DND-41 (cell line): ENCODE measurements around the gene IARS2.

Experiments
- EZH2 ChIP-seq: IDR thresholded peaks from 3 replicates; pipeline ENCODE4 v1.6.1; 2012; ENCODE audit warnings: borderline replicate concordance, low read depth, mild to moderate bottlenecking, moderate library complexity, low read length, inconsistent platforms; ENCODE audit not compliant: severe bottlenecking
- TF ChIP-seq, protein P1 (sequence below): IDR thresholded peaks from 2 replicates; pipeline ENCODE4 v1.5.1; 2012; ENCODE audit warnings: borderline replicate concordance, low read length, moderate library complexity, mild to moderate bottlenecking; ENCODE audit not compliant: poor library complexity, severe bottlenecking; ENCODE audit errors: extremely low read depth

DNA sequence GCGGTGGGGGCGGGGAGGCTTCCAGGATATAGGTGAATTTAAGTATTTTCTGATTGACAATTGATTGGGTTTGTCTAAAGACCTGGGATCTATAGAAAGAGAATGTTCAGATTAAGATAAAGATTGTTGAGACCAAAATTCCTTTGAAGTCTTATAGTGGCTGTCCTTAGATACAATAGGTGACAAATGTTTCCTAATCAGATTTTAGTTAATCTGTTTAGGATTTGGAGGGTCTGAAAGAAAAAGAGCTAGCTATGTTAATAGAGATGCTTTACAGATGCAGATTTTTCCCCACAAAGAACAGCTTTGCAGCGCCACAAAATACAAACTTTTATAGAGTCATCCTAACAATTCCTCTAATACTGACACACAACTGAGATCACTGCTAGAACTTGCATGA, 33.1 kb upstream of the IARS2 start:
- TF ChIP-seq EZH2 = no peak
- TF ChIP-seq, protein P1, sequence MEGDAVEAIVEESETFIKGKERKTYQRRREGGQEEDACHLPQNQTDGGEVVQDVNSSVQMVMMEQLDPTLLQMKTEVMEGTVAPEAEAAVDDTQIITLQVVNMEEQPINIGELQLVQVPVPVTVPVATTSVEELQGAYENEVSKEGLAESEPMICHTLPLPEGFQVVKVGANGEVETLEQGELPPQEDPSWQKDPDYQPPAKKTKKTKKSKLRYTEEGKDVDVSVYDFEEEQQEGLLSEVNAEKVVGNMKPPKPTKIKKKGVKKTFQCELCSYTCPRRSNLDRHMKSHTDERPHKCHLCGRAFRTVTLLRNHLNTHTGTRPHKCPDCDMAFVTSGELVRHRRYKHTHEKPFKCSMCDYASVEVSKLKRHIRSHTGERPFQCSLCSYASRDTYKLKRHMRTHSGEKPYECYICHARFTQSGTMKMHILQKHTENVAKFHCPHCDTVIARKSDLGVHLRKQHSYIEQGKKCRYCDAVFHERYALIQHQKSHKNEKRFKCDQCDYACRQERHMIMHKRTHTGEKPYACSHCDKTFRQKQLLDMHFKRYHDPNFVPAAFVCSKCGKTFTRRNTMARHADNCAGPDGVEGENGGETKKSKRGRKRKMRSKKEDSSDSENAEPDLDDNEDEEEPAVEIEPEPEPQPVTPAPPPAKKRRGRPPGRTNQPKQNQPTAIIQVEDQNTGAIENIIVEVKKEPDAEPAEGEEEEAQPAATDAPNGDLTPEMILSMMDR = no peak
